Common myeloid progenitor, CD34-positive (primary cell): ENCODE results near the gene KRTDAP.

Experiments used
- CTCF ChIA-PET: fragments of 350-600 bp; sonication (Branson Sonifier 250); formaldehyde crosslinking; loops from one replicate; lab custom pipeline; 2021; ENCODE audit warnings: antibody characterized with exemption; lab: Charles Lee
- POLR2A ChIA-PET: fragments of 350-600 bp; sonication (Branson Sonifier 250); formaldehyde crosslinking; loops from one replicate; lab custom pipeline; 2021; ENCODE audit warnings: antibody characterized with exemption; lab: Charles Lee
- DNase-seq, 3 donors: peaks; one replicate each; pipeline versions ENCODE4 v3.0.0 to v3.0.0-alpha.2; 2013
- H3K27ac ChIP-seq, 2 experiments: 1 replicate in 1 of 2; 2 replicates in 1 of 2; pipeline ENCODE4 v1.7.0; 2013; ENCODE audit warnings: inconsistent platforms in 2 of 2, low read length in 2 of 2, mild to moderate bottlenecking in 2 of 2, low read depth in 1 of 2, moderate library complexity in 1 of 2; ENCODE audit not compliant: severe bottlenecking in 2 of 2, insufficient read depth in 1 of 2, poor library complexity in 1 of 2
- H3K27me3 ChIP-seq, 5 experiments: replicated peaks in 2 of 5; 1 replicate in 3 of 5; 2 replicates in 2 of 5; pipeline versions ENCODE4 v1.6.1 to v1.7.0; 2013; ENCODE audit warnings: low read length in 4 of 5, mild to moderate bottlenecking in 2 of 5, moderate library complexity in 2 of 5, inconsistent platforms in 1 of 5; ENCODE audit not compliant: insufficient read depth in 5 of 5, control insufficient read depth in 4 of 5
- H3K36me3 ChIP-seq, 4 experiments: 1 replicate in 2 of 4; 2 replicates in 2 of 4; pipeline versions ENCODE4 v1.6.1 to v1.7.0; 2013; ENCODE audit warnings: low read length in 3 of 4, control low read depth in 1 of 4, mild to moderate bottlenecking in 1 of 4; ENCODE audit not compliant: control insufficient read depth in 4 of 4, insufficient read depth in 4 of 4
- H3K4me1 ChIP-seq, 4 experiments: 1 replicate in 3 of 4; 2 replicates in 1 of 4; pipeline versions ENCODE4 v1.6.1 to v1.7.1; 2013; ENCODE audit warnings: low read length in 3 of 4, mild to moderate bottlenecking in 3 of 4, control low read depth in 1 of 4, inconsistent platforms in 1 of 4, moderate library complexity in 1 of 4; ENCODE audit not compliant: control insufficient read depth in 4 of 4, insufficient read depth in 4 of 4; ENCODE audit errors: control extremely low read depth in 1 of 4
- H3K4me3 ChIP-seq, 7 experiments: 1 replicate in 4 of 7; 2 replicates in 3 of 7; pipeline versions ENCODE4 v1.5.1 to v1.7.0; 2013; ENCODE audit warnings: mild to moderate bottlenecking in 7 of 7, low read length in 6 of 7, moderate library complexity in 6 of 7, inconsistent platforms in 2 of 7, low read depth in 2 of 7, control low read depth in 1 of 7; ENCODE audit not compliant: insufficient read depth in 4 of 7, control insufficient read depth in 1 of 7; ENCODE audit errors: extremely low read depth in 1 of 7
- H3K9me3 ChIP-seq, 5 experiments: 1 replicate in 4 of 5; 2 replicates in 1 of 5; pipeline versions ENCODE4 v1.6.1 to v1.7.1; 2013; ENCODE audit warnings: low read length in 4 of 5, mild to moderate bottlenecking in 2 of 5, inconsistent platforms in 1 of 5, low read depth in 1 of 5, moderate library complexity in 1 of 5; ENCODE audit not compliant: control insufficient read depth in 4 of 5, insufficient read depth in 2 of 5; ENCODE audit errors: control extremely low read depth in 1 of 5
- WGBS: methylation state at CpG from one replicate; pipeline ENCODE4 v1.1.5; 2013; ENCODE audit not compliant: insufficient coverage; 5-methylcytosine and 5-hydroxymethylcytosine counted together

Gene KRTDAP

DNA sequence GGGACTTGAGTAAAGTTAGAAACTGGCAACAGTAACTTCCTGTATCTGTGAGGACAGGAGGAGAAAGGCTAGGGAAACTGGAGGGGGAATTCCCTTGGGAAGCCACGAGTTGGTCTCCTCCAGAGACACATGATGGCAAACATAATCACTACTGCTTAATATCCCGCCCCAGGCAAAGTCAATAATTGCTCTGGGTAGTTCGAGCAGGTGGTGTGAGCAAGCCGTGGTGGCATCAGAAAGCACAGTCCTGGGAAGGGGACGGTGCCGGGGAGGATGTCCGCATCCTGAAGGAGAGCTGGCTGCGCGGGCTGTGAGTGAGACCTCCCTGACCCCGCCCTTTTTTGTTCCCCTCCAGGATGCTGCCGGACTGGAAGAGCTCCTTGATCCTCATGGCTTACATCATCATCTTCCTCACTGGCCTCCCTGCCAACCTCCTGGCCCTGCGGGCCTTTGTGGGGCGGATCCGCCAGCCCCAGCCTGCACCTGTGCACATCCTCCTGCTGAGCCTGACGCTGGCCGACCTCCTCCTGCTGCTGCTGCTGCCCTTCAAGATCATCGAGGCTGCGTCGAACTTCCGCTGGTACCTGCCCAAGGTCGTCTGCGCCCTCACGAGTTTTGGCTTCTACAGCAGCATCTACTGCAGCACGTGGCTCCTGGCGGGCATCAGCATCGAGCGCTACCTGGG, 40.8 kb downstream of the KRTDAP start:
- POLR2A ChIA-PET = interaction anchor here (0.6 to 1.0 kb wide), 2 partner anchors 13 to 771 kb away, joined by 3 read pairs; no protein-coding TSS in a partner anchor
- 89% methylated on average over 26 of the region's 27 CpGs for WGBS

DNA sequence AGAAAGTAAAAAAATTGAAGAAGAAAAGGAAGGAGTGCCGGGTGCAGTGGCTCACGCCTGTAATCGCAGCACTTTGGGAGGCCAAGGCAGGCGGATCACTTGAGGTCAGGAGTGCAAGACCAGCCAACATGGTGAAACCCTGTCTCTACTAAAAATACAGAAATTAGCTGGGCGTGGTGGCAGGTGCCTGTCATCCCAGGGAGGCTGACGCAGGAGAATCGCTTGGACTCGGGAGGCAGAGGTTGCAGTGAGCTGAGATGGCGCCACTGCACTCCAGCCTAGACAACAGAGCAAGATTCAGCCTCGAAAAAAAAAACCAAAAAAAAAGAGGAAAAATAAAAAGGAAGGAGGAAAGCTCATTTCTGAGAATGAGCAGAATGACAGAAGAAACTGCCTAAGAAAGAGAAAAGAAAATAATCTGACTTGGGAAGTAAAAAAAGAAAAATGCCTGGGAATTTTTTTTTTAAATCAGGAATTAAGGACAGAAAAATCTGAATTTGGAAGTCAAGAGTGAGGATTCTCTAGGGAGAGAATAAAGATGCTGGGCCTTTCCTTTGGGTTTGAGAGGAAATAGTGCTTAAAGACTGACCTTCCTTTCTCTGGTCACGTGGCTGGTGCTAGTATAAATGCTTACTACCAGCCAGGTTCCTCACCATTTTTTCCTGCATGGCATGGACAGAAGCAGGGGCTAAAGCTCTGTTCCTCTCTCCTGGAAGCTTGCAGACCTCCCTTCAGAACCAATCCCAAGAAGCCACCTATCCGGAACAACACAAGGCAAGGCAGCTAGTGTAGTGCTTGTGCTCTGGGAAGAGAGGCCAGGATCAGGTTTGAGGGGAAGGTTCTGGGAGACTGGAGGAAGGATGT, 42.4 kb downstream of the KRTDAP start, which contains the start of gene FFAR2:
Gene FFAR2, plus strand, starts transcription at position 652 of the 864 bp plus-strand sequence. CDS start 1,458 bp downstream, outside the sequence.
- 88% methylated on average over 7 of the region's 12 CpGs for WGBS
- Histone ChIP-seq H3K27ac (no peak within 1 kb of the TSS), H3K36me3 (no peaks in the 10 kb centered on the region), H3K4me3 (peak within 1 kb of the TSS in 3 of 7 experiments; percentile 8 to 57 (median 43)), H3K9me3 (no peaks in the 10 kb centered on the region), H3K27me3 (no peaks in the 10 kb centered on the region), H3K4me1 (peaks cover 13 to 55% (median 38%) of the 10 kb centered on the region in 4 experiments)
- DNase-seq = no peak
- CTCF ChIA-PET = interaction anchor here (0.6 to 2.0 kb wide), 7 partner anchors 12 to 27 kb away, joined by 3 to 10 read pairs (median 5); no protein-coding TSS in a partner anchor
- POLR2A ChIA-PET = interaction anchor here (0.6 to 0.7 kb wide), 2 partner anchors 8 to 95 kb away, joined by 4 to 5 read pairs; no protein-coding TSS in a partner anchor

More for the DNA sequence above, 40.8 kb downstream of the KRTDAP start:
- Histone ChIP-seq H3K4me1 (peaks cover 13 to 54% (median 39%) of the 10 kb centered on the region in 4 experiments), H3K27me3 (no peaks in the 10 kb centered on the region), H3K36me3 (no peaks in the 10 kb centered on the region), H3K4me3 (peak overlapping the region in 2 of 7 experiments; percentile 28 to 38), H3K9me3 (no peaks in the 10 kb centered on the region), H3K27ac (no peak overlapping the region)
- no peak for DNase-seq
- CTCF ChIA-PET = interaction anchor here (0.8 to 1.8 kb wide), 7 partner anchors 12 to 73 kb away, joined by 3 to 10 read pairs (median 4); no protein-coding TSS in a partner anchor

DNA sequence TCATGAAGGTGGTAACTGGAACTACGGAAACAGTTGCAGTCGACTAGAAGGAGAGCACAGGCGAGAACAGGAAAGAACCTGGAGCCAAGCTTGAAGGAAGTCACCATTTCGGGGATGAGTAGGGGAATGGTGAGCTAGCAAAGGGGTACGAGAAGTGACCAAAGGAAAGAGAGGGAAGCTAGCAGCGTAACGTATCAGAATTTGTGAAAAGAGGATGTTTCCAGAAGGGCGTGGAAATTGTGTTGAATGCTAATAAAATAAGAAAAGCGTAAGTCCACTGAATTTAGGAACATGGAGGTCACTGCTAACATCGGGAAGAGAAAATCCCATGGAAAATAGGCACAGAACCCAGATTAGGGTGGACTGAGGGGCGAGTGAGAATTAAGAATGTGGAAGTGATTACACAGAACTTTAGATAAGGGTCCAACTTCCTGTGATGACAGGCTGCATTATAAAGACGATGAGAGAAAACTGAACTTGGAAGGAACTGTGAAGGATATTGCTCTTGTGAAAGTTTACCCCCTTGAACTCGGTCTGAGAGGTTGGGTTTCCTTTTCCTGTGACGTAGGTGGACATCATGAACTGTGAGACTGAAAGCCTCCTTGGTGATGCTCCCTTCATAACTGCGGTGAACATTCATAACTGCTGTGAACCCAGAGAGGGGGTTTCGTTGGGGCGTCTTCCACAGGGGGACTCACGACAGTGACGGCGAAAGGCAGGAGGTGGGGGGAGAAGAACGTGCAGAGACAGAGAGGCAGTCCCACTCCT, 44.3 kb downstream of the KRTDAP start:
- Histone ChIP-seq H3K27me3 (no peaks in the 10 kb centered on the region), H3K27ac (no peak overlapping the region), H3K9me3 (no peaks in the 10 kb centered on the region), H3K36me3 (no peaks in the 10 kb centered on the region), H3K4me1 (peaks cover 10 to 65% (median 37%) of the 10 kb centered on the region in 4 experiments), H3K4me3 (no peak overlapping the region)
- WGBS = 81% methylated on average over 19 of the region's 21 CpGs
- peak in 1 of 3 donors; percentile 47 for DNase-seq
- POLR2A ChIA-PET = no interaction called here
- CTCF ChIA-PET = interaction anchor here (0.8 to 1.5 kb wide), 2 partner anchors 22 to 92 kb away, joined by 4 to 6 read pairs; no protein-coding TSS in a partner anchor

DNA sequence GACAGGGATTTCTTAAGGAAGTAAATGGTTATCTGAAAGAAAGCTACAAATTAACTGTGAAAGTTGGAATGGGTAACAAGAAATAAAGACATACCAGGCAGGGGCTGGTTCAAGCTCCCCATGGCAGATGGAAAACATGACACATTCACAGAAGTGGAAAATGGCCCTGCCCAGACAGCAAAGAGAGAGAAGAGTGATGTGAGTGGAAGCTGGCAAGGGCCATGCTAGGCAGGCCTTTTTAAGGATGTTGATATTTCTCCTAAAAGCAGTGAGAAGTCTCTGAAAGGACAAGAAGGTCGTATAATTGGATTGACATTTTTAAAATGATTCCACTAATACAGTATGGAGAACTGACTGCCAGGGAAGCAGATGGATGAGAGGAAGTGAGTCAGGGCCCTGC, 45.5 kb downstream of the KRTDAP start:
- no peaks in the 10 kb centered on the region for H3K27me3 ChIP-seq
- H3K36me3 ChIP-seq = no peaks in the 10 kb centered on the region
- H3K27ac ChIP-seq = no peak overlapping the region
- H3K4me1 ChIP-seq = peaks cover 10 to 57% (median 34%) of the 10 kb centered on the region in 4 experiments
- no peaks in the 10 kb centered on the region for H3K9me3 ChIP-seq
- ChIA-PET CTCF (interaction anchor here (2.2 kb wide), 1 partner anchor 24 kb away, joined by 9 read pairs; no protein-coding TSS in a partner anchor), POLR2A (no interaction called here)
- no peak overlapping the region for H3K4me3 ChIP-seq
- DNase-seq = no peak
- 100% methylated on average over 1 of the region's 1 CpG for WGBS

DNA sequence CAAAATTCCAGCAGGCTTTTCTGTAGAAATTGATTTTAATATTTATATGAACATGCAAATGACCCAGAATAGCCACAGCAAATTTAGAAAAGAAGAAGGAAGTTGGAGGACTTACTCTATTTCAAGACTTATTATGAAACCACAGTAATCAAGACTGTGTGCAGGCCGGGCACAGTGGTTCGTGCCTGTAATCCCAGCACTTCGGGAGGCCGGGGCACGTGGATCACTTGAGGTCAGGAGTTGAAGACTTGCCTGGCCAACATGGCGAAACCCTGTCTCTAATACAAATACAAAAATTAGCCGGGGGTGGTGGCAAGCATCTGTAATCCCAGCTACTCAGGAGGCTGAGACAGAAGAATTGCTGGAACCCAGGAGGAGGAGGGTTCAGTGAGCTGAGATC, 48.2 kb downstream of the KRTDAP start:
- POLR2A ChIA-PET = interaction anchor here (1.5 kb wide), 1 partner anchor 21 kb away, joined by 5 read pairs; no protein-coding TSS in a partner anchor
- CTCF ChIA-PET = interaction anchor here (0.7 to 1.7 kb wide), 5 partner anchors 14 to 89 kb away, joined by 3 to 7 read pairs (median 3); no protein-coding TSS in a partner anchor

DNA sequence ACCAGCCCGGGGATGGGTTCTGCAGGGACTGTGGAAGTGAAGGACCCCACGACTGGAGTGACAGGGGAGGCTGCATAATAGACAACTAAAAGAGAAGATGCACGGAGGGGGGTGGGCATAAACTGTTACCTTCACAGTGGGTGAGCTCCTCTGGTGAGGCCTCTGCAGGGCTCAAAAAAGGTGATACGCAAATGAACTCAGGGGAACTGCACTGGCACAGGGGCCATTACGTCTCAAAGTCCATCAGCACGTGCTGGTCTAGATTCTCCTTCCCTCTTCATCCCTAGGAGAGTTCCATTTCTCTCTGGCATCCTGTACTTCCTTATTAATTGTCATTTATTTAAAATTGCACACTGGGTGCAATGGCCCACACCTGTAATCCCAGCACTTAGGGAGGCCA, 50.3 kb downstream of the KRTDAP start:
- Histone ChIP-seq H3K27me3 (peaks cover 0 to 2% (median 0%) of the 10 kb centered on the region in 5 experiments), H3K9me3 (no peaks in the 10 kb centered on the region), H3K36me3 (no peaks in the 10 kb centered on the region), H3K4me1 (peaks cover 18 to 38% (median 33%) of the 10 kb centered on the region in 4 experiments), H3K27ac (no peak overlapping the region), H3K4me3 (no peak overlapping the region)
- WGBS = 92% methylated on average over 5 of the region's 6 CpGs
- ChIA-PET POLR2A (interaction anchor here (0.5 kb wide), 1 partner anchor 9 kb away, joined by 4 read pairs; no protein-coding TSS in a partner anchor), CTCF (interaction anchor here (1.0 kb wide), 1 partner anchor 15 kb away, joined by 3 read pairs; no protein-coding TSS in a partner anchor)
- DNase-seq = no peak

More for the DNA sequence above, 48.2 kb downstream of the KRTDAP start:
- Histone ChIP-seq H3K36me3 (no peaks in the 10 kb centered on the region), H3K9me3 (no peaks in the 10 kb centered on the region), H3K4me1 (peaks cover 5 to 35% (median 17%) of the 10 kb centered on the region in 4 experiments), H3K4me3 (no peak overlapping the region), H3K27me3 (peaks cover 0 to 2% (median 0%) of the 10 kb centered on the region in 5 experiments), H3K27ac (no peak overlapping the region)
- peak in 2 of 3 donors; percentile 50 to 54 for DNase-seq
- WGBS = 10% methylated on average over 6 of the region's 7 CpGs
